Measurements from ENCODE around the gene TIMM50. TPM values are rescaled to one million over a fixed set of nuclear protein-coding genes. Genes with fewer than 3 reads are reported as not detected.

TIMM50 gene
- total RNA-seq, 1 experiment from 2014 or later = 85.5 TPM

GRCh38 chr19:39500543-39500942 lies 19.9 kb downstream of the TIMM50 start:
- Histone ChIP-seq H3K9me3 (ENCODE audit: insufficient read depth, low read depth) (no peaks in the 10 kb centered on the region), H3K27me3 (ENCODE audit: insufficient read depth, low read depth) (peaks cover 55% of the 10 kb centered on the region), H3K9me2 (ENCODE audit: insufficient read depth) (no peaks in the 10 kb centered on the region), H4K20me1 (ENCODE audit: insufficient read depth) (no peaks in the 10 kb centered on the region), H3K79me2 (ENCODE audit: low read depth) (no peaks in the 10 kb centered on the region), H3F3A (ENCODE audit: insufficient read depth, low read depth) (peaks cover 6% of the 10 kb centered on the region; the same call in 1 of the 2 replicates), H2AFZ (no peak overlapping the region), H3K27ac (no peak overlapping the region), H3K4me2 (no peak overlapping the region), H3K36me3 (ENCODE audit: low read depth) (no peaks in the 10 kb centered on the region), H3K4me3 (no peak overlapping the region), H3K4me1 (replicated peaks; ENCODE audit: insufficient read depth) (no peaks in the 10 kb centered on the region)
- BruUV-seq (replicated peaks) = no TSS peak
- DNase-seq = no peak
- POLR2A ChIA-PET (ENCODE audit: unreplicated experiment) = interaction anchor here (0.6 kb wide), 1 partner anchor 86 kb away, joined by 6 read pairs; no protein-coding TSS in a partner anchor
- intact Hi-C loops (cut with micrococcal nuclease; ENCODE audit: unreplicated experiment) = no loop called here
- no peak for TF ChIP-seq EZH2 (IDR thresholded peaks at IDR 0.05; ENCODE audit: low read depth)
- TF ChIP-seq CTCF (conservative IDR thresholded peaks at IDR 0.05) = no peak
- CTCF ChIA-PET = no interaction called here

GRCh38 chr19:39501340-39501739 lies 20.7 kb downstream of the TIMM50 start:
- no peak overlapping the region for H3K4me3 ChIP-seq
- H4K20me1 ChIP-seq (ENCODE audit: insufficient read depth) = no peaks in the 10 kb centered on the region
- no peak overlapping the region for H2AFZ ChIP-seq
- H3K4me2 ChIP-seq = no peak overlapping the region
- H3K36me3 ChIP-seq (ENCODE audit: low read depth) = no peaks in the 10 kb centered on the region
- ChIA-PET CTCF (no interaction called here), POLR2A (ENCODE audit: unreplicated experiment) (no interaction called here)
- BruUV-seq (replicated peaks) = no TSS peak
- TF ChIP-seq EZH2 (IDR thresholded peaks at IDR 0.05; ENCODE audit: low read depth) (no peak), CTCF (conservative IDR thresholded peaks at IDR 0.05) (no peak)
- H3K79me2 ChIP-seq (ENCODE audit: low read depth) = no peaks in the 10 kb centered on the region
- H3K27me3 ChIP-seq (ENCODE audit: insufficient read depth, low read depth) = peaks cover 59% of the 10 kb centered on the region
- DNase-seq = no peak
- no peak overlapping the region for H3K27ac ChIP-seq
- intact Hi-C loops (cut with micrococcal nuclease; ENCODE audit: unreplicated experiment) = no loop called here
- peaks cover 8% of the 10 kb centered on the region; the same call in 1 of the 2 replicates for H3F3A ChIP-seq (ENCODE audit: insufficient read depth, low read depth)
- no peaks in the 10 kb centered on the region for H3K9me2 ChIP-seq (ENCODE audit: insufficient read depth)
- H3K4me1 ChIP-seq (replicated peaks; ENCODE audit: insufficient read depth) = no peaks in the 10 kb centered on the region
- no peaks in the 10 kb centered on the region for H3K9me3 ChIP-seq (ENCODE audit: insufficient read depth, low read depth)

- H3K36me3 ChIP-seq (ENCODE audit: low read depth) = no peaks in the 10 kb centered on the region
- no TSS peak for BruUV-seq (replicated peaks)
- H3K4me1 ChIP-seq (replicated peaks; ENCODE audit: insufficient read depth) = no peaks in the 10 kb centered on the region
- H3K9me2 ChIP-seq (ENCODE audit: insufficient read depth) = no peaks in the 10 kb centered on the region
- TF ChIP-seq CTCF (conservative IDR thresholded peaks at IDR 0.05) (peak; percentile 75), EZH2 (IDR thresholded peaks at IDR 0.05; ENCODE audit: low read depth) (no peak)
- H3K79me2 ChIP-seq (ENCODE audit: low read depth) = no peaks in the 10 kb centered on the region
- DNase-seq = peak in 1 of 2 experiments; percentile 62
- POLR2A ChIA-PET (ENCODE audit: unreplicated experiment) = no interaction called here
- no peak overlapping the region for H2AFZ ChIP-seq
- no peak overlapping the region for H3K27ac ChIP-seq
- H3K27me3 ChIP-seq (ENCODE audit: insufficient read depth, low read depth) = peaks cover 61% of the 10 kb centered on the region
- no peaks in the 10 kb centered on the region for H3K9me3 ChIP-seq (ENCODE audit: insufficient read depth, low read depth)
- peaks cover 4% of the 10 kb centered on the region; the same call in 1 of the 2 replicates for H3F3A ChIP-seq (ENCODE audit: insufficient read depth, low read depth)
- intact Hi-C loops (cut with micrococcal nuclease; ENCODE audit: unreplicated experiment) = no loop called here
- H3K4me2 ChIP-seq = peak overlapping the region; percentile 42; the same call in 1 of the 2 replicates
- H4K20me1 ChIP-seq (ENCODE audit: insufficient read depth) = no peaks in the 10 kb centered on the region
- H3K4me3 ChIP-seq = no peak overlapping the region
- CTCF ChIA-PET = interaction anchor here (0.6 kb wide), 1 partner anchor 380 kb away, joined by 6 read pairs; no protein-coding TSS in a partner anchor
Measured at GRCh38 chr19:39502640-39503417, 22.2 kb downstream of the TIMM50 start.

Data from PC-9 (cell line).